DOHH2 (cell line): ENCODE results near the gene TNFSF10.

Source experiments
- EZH2phosphoT487 ChIP-seq: fragments of 200-600 bp; sonication (generic); IDR thresholded peaks from 2 replicates; pipeline ENCODE4 v1.6.1; 2017; ENCODE audit warnings: borderline replicate concordance, mild to moderate bottlenecking, antibody characterized with exemption, low read length, moderate library complexity, mixed read lengths
- TF ChIP-seq, protein P1 (sequence below): fragments of 200-600 bp; sonication (generic); IDR thresholded peaks from one replicate; pipeline ENCODE4 v1.5.1; 2014; ENCODE audit warnings: antibody characterized with exemption, mild to moderate bottlenecking, low read depth, low read length; ENCODE audit not compliant: poor library complexity, severe bottlenecking

GRCh38 chr3:172476347-172476746 lies 46.9 kb downstream of the TNFSF10 start:
- TF ChIP-seq, protein P1, sequence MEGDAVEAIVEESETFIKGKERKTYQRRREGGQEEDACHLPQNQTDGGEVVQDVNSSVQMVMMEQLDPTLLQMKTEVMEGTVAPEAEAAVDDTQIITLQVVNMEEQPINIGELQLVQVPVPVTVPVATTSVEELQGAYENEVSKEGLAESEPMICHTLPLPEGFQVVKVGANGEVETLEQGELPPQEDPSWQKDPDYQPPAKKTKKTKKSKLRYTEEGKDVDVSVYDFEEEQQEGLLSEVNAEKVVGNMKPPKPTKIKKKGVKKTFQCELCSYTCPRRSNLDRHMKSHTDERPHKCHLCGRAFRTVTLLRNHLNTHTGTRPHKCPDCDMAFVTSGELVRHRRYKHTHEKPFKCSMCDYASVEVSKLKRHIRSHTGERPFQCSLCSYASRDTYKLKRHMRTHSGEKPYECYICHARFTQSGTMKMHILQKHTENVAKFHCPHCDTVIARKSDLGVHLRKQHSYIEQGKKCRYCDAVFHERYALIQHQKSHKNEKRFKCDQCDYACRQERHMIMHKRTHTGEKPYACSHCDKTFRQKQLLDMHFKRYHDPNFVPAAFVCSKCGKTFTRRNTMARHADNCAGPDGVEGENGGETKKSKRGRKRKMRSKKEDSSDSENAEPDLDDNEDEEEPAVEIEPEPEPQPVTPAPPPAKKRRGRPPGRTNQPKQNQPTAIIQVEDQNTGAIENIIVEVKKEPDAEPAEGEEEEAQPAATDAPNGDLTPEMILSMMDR: no peak
- no peak for TF ChIP-seq EZH2phosphoT487
